ENCODE data around the gene STAB2. TPM values are rescaled to one million over a fixed set of nuclear protein-coding genes. Genes with fewer than 3 reads are reported as not detected.

STAB2 gene
- total RNA-seq, 1 donor from 2014 or later, result not detected

DNA sequence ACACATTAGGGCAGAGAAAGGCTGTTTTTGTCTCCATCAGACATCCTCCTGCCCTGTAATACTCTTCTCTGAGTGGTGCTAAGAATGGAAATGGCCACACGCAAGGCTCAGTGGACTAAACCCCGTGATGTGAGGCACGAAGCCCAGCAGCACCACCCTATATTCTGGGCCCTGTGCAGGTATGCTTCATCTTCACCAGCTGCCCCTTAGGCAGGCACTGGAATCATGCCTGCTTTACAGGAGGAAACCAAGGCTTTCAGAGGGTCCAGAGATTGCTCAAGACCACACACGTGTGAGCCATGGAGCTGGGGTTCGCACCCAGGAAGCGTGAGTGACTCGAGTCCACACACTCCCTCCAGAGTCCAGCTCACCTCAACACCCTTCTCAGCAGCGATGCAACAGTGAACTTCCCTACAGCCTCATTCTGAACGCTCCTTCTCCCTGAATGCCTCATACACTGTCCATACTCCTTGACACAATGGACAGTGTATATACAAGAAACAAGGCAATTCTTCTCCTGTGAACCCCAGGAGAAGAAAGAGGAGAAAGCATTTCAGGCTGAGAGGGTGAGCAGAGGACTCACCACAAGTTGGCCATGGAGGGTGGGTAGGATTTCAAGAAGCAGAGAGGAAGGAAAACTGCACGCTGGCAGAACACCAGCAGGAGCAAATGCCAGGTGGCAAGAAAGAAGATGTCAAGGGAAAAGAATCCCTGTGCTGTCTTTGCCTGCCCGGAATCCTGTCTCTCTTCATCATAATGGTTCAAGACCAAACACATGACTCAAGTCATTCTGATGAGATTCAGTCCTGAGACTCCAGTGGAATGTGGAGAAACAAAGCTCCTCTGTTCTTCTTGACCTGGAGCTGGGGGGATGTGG is 214.9 kb downstream of the STAB2 start:
- H3K9me3 Mint-ChIP-seq, result no peaks in the 10 kb centered on the region
- no peak overlapping the region for H3K4me3 Mint-ChIP-seq
- no peak overlapping the region for H3K27ac Mint-ChIP-seq
- TF ChIP-seq, protein P1, sequence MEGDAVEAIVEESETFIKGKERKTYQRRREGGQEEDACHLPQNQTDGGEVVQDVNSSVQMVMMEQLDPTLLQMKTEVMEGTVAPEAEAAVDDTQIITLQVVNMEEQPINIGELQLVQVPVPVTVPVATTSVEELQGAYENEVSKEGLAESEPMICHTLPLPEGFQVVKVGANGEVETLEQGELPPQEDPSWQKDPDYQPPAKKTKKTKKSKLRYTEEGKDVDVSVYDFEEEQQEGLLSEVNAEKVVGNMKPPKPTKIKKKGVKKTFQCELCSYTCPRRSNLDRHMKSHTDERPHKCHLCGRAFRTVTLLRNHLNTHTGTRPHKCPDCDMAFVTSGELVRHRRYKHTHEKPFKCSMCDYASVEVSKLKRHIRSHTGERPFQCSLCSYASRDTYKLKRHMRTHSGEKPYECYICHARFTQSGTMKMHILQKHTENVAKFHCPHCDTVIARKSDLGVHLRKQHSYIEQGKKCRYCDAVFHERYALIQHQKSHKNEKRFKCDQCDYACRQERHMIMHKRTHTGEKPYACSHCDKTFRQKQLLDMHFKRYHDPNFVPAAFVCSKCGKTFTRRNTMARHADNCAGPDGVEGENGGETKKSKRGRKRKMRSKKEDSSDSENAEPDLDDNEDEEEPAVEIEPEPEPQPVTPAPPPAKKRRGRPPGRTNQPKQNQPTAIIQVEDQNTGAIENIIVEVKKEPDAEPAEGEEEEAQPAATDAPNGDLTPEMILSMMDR (IDR thresholded peaks at IDR 0.05; ENCODE audit: unreplicated experiment), result no peak
- DNase-seq (ENCODE audit: low spot score in 2 of 2, unreplicated experiment in 2 of 2), result no peak
- H3K36me3 Mint-ChIP-seq, result peaks cover 2% of the 10 kb centered on the region
- H3K4me1 Mint-ChIP-seq, result peaks cover 40% of the 10 kb centered on the region
- no peaks in the 10 kb centered on the region for H3K27me3 Mint-ChIP-seq (ENCODE audit: low read depth)

DNA sequence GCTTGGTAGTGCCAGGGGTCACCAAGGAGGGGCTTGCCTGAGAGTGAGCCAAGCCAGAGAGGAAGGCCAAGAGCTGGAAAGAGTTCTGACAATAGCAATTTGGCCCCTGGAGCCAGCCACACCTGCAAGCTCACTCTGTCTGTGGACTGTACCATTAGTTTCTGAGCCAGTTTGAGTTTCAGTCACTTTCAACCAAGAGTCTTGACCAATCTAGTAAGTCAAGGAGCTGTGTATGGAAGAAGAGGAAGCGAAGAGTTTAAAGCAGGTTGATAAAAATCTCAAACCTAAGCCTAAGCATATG is 215.5 kb downstream of the STAB2 start:
- no peak for DNase-seq (ENCODE audit: low spot score in 2 of 2, unreplicated experiment in 2 of 2)
- Mint-ChIP-seq H3K36me3 (no peaks in the 10 kb centered on the region), H3K27ac (no peak overlapping the region), H3K4me1 (peaks cover 38% of the 10 kb centered on the region), H3K9me3 (no peaks in the 10 kb centered on the region), H3K4me3 (no peak overlapping the region), H3K27me3 (ENCODE audit: low read depth) (no peaks in the 10 kb centered on the region)
- TF ChIP-seq, protein P1 (IDR thresholded peaks at IDR 0.05; ENCODE audit: unreplicated experiment), result no peak

DNA sequence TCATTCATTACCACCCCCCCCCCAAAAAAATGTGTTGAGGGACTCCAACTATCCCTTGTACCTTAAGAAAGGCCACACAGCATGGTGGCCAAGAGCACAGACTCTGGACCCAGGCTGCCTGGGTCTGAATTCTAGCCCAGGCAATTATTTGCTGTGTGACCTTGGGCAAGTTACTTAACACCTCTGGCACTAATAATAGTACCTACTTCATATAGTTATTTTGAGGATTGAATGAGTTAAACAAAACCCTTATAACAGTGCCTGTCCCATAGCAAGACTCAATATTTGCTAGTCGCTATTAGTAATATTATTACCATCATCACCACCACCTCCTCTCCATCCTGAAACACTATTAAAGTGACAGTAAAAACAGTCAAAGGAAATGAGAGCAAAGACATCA is 216.8 kb downstream of the STAB2 start:
- Mint-ChIP-seq H3K27me3 (ENCODE audit: low read depth) (no peaks in the 10 kb centered on the region), H3K27ac (no peak overlapping the region), H3K36me3 (no peaks in the 10 kb centered on the region), H3K4me1 (peaks cover 28% of the 10 kb centered on the region), H3K4me3 (no peak overlapping the region), H3K9me3 (no peaks in the 10 kb centered on the region)
- no peak for DNase-seq (ENCODE audit: low spot score in 2 of 2, unreplicated experiment in 2 of 2)
- TF ChIP-seq, protein P1 (IDR thresholded peaks at IDR 0.05; ENCODE audit: unreplicated experiment), result no peak

DNA sequence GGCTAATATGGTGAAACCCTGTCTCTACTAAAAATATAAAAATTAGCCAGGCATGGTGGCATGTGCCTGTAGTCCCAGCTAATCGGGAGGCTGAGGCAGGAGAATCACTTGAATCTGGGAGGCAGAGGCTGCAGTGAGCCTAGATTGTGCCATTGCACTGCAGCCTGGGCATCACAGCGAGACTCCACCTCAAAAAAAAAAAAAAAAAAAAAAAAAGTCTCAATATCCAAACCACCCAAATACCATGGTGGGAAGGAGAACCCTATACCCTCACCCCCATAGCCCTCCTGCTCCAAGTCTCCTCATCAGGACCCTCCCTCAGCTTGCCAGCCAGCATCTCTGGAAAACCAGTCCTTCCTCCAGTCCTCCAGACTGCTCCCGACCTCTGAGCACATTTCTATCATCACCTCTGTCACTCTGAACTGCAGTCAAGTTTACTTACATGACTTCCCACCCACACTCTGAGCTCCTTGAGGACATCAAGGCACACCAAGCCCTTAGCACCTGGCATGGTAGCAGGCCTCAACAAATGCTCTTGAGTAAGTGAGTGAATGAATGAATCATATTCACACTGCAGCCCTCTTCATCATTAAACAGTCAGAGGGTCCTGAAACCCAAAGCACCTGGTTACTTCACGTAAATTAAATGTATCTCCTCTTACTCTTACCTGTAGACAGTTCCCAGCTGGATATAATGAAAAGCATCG is 218.7 kb downstream of the STAB2 start:
- H3K27ac Mint-ChIP-seq, result no peak overlapping the region
- H3K4me1 Mint-ChIP-seq, result peaks cover 13% of the 10 kb centered on the region
- H3K4me3 Mint-ChIP-seq, result no peak overlapping the region
- no peak for DNase-seq (ENCODE audit: low spot score in 2 of 2, unreplicated experiment in 2 of 2)
- H3K36me3 Mint-ChIP-seq, result peaks cover 4% of the 10 kb centered on the region
- H3K9me3 Mint-ChIP-seq, result no peaks in the 10 kb centered on the region
- TF ChIP-seq, protein P1 (IDR thresholded peaks at IDR 0.05; ENCODE audit: unreplicated experiment), result no peak
- no peaks in the 10 kb centered on the region for H3K27me3 Mint-ChIP-seq (ENCODE audit: low read depth)

DNA sequence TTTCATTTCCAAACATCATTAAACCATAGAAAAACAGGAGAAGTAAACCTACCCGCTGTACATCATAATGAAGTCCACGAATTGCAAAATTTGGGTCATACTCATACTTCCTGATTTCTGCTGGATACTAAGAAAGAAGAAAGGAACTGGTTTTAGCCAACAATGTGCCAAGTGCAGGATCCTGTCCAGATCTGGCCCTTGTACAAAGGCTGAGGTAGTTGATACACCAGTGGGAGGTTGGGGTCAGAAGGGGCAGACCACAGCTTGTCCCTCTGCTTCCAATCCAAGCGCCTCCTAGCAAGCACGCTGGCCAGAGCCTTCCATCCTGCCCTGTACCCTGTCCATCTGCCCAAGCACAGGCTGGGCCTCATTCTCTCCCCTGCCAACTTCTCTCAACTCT is 219.7 kb downstream of the STAB2 start:
- H3K4me3 Mint-ChIP-seq, result no peak overlapping the region
- no peak overlapping the region for H3K27ac Mint-ChIP-seq
- peaks cover 4% of the 10 kb centered on the region for H3K36me3 Mint-ChIP-seq
- no peaks in the 10 kb centered on the region for H3K27me3 Mint-ChIP-seq (ENCODE audit: low read depth)
- no peaks in the 10 kb centered on the region for H3K9me3 Mint-ChIP-seq
- no peak for DNase-seq (ENCODE audit: low spot score in 2 of 2, unreplicated experiment in 2 of 2)
- H3K4me1 Mint-ChIP-seq, result peaks cover 10% of the 10 kb centered on the region
- TF ChIP-seq, protein P1 (IDR thresholded peaks at IDR 0.05; ENCODE audit: unreplicated experiment), result no peak

Data from mesothelial cell of epicardium (in vitro differentiated cells).